ENCODE data around the gene MYDGF.

Gene MYDGF

GRCh38 chr19:4619668-4620294, 50.4 kb downstream of the MYDGF start:
- H3K4me3 ChIP-seq: no peak overlapping the region
- H4K20me1 ChIP-seq: no peaks in the 10 kb centered on the region
- TF ChIP-seq Cebpa-rat (IDR thresholded peaks at IDR 0.05): no peak
- H3K27ac ChIP-seq: no peak overlapping the region
- H3K4me2 ChIP-seq: peak overlapping the region; percentile 53; the same call in 1 of the 2 replicates
- peaks cover 64% of the 10 kb centered on the region for H3K4me1 ChIP-seq
- no peaks in the 10 kb centered on the region for H3K27me3 ChIP-seq
- no peak overlapping the region for H3K9ac ChIP-seq
- H3K9me3 ChIP-seq: no peaks in the 10 kb centered on the region
- H3K36me3 ChIP-seq: no peaks in the 10 kb centered on the region

GRCh38 chr19:4618019-4618418, 52.1 kb downstream of the MYDGF start:
- H3K4me3 ChIP-seq: no peak overlapping the region
- no peak for TF ChIP-seq Cebpa-rat (IDR thresholded peaks at IDR 0.05)

GRCh38 chr19:4613254-4613751, 56.8 kb downstream of the MYDGF start:
- Histone ChIP-seq H3K9me3 (no peaks in the 10 kb centered on the region), H4K20me1 (no peaks in the 10 kb centered on the region), H3K27ac (no peak overlapping the region), H3K36me3 (no peaks in the 10 kb centered on the region), H3K4me2 (no peak overlapping the region), H3K27me3 (no peaks in the 10 kb centered on the region), H3K4me1 (peaks cover 57% of the 10 kb centered on the region), H3K9ac (no peak overlapping the region), H3K4me3 (no peak overlapping the region)
- no peak for TF ChIP-seq Cebpa-rat (IDR thresholded peaks at IDR 0.05)

More at GRCh38 chr19:4618019-4618418, 52.1 kb downstream of the MYDGF start:
- Histone ChIP-seq H3K4me2 (peak overlapping the region; percentile 42), H4K20me1 (no peaks in the 10 kb centered on the region), H3K9me3 (no peaks in the 10 kb centered on the region), H3K27me3 (no peaks in the 10 kb centered on the region), H3K36me3 (no peaks in the 10 kb centered on the region), H3K27ac (peak overlapping the region; percentile 0; the same call in 1 of the 2 replicates), H3K4me1 (peaks cover 55% of the 10 kb centered on the region), H3K9ac (no peak overlapping the region)

GRCh38 chr19:4609878-4610511, 60.1 kb downstream of the MYDGF start:
- H3K27me3 ChIP-seq: no peaks in the 10 kb centered on the region
- H3K9me3 ChIP-seq: no peaks in the 10 kb centered on the region
- H3K4me1 ChIP-seq: peaks cover 48% of the 10 kb centered on the region
- TF ChIP-seq Cebpa-rat (IDR thresholded peaks at IDR 0.05): no peak
- peak overlapping the region; percentile 88 for H3K4me2 ChIP-seq
- peak overlapping the region; percentile 49 for H3K4me3 ChIP-seq
- no peaks in the 10 kb centered on the region for H3K36me3 ChIP-seq
- H3K27ac ChIP-seq: peak overlapping the region; percentile 75
- H4K20me1 ChIP-seq: no peaks in the 10 kb centered on the region
- peak overlapping the region; percentile 55; the same call in 1 of the 2 replicates for H3K9ac ChIP-seq

All from BLaER1 (cell line).